SU-DHL-6 (cell line): ENCODE measurements around the gene CCDC88A.

Experiments
- H2AFZ ChIP-seq: fragments of 200-600 bp; sonication (generic); 2 replicates; pipeline ENCODE4 v1.6.1; 2014; ENCODE audit warnings: low read depth, mild to moderate bottlenecking, moderate library complexity, mixed read lengths, antibody characterized with exemption, low read length; ENCODE audit not compliant: severe bottlenecking
- H3F3A ChIP-seq: fragments of 200-600 bp; shearing (Covaris generic); 2 replicates; pipeline ENCODE4 v1.6.0; 2016; ENCODE audit warnings: antibody characterized with exemption, mild to moderate bottlenecking; ENCODE audit not compliant: insufficient read depth
- H3K27ac ChIP-seq: fragments of 200-600 bp; sonication (generic); 2 replicates; pipeline ENCODE4 v1.5.1; 2016; ENCODE audit warnings: low read depth, mild to moderate bottlenecking, low read length, moderate library complexity, mixed read lengths
- H3K27me3 ChIP-seq: fragments of 200-600 bp; sonication (generic), shearing (Covaris generic); 2 replicates; pipeline ENCODE4 v1.6.0; 2014; ENCODE audit warnings: mild to moderate bottlenecking, low read length
- H3K36me3 ChIP-seq: fragments of 200-600 bp; sonication (generic); 2 replicates; pipeline ENCODE4 v1.6.1; 2014; ENCODE audit warnings: mild to moderate bottlenecking, low read length, mixed read lengths
- H3K4me2 ChIP-seq: fragments of 300-600, 200-600 bp; shearing (Covaris generic), sonication (generic); 2 replicates; pipeline ENCODE4 v1.6.0; 2014; ENCODE audit warnings: low read length, low read depth, mild to moderate bottlenecking; ENCODE audit not compliant: poor library complexity, severe bottlenecking
- H3K4me3 ChIP-seq: fragments of 200-600 bp; sonication (generic); 2 replicates; pipeline ENCODE4 v1.5.1; 2014; ENCODE audit warnings: antibody characterized with exemption, low read length, mild to moderate bottlenecking, mixed read lengths; ENCODE audit not compliant: insufficient read depth, poor library complexity, severe bottlenecking
- H3K79me2 ChIP-seq: fragments of 200-600 bp; sonication (generic); 2 replicates; pipeline ENCODE4 v1.6.1; 2014; ENCODE audit warnings: mild to moderate bottlenecking, low read length, moderate library complexity; ENCODE audit not compliant: insufficient read depth
- H3K9ac ChIP-seq: fragments of 200-600 bp; sonication (generic); 2 replicates; pipeline ENCODE4 v1.7.0; 2014; ENCODE audit warnings: mild to moderate bottlenecking, low read length
- H3K9me2 ChIP-seq: fragments of 200-600 bp; sonication (generic); replicated peaks from 2 replicates; pipeline ENCODE4 v1.6.1; 2014; ENCODE audit warnings: low read length; ENCODE audit not compliant: insufficient read depth
- H3K9me3 ChIP-seq: fragments of 200-600 bp; sonication (generic); 2 replicates; pipeline ENCODE4 v1.6.1; 2014; ENCODE audit warnings: low read length, mixed read lengths; ENCODE audit not compliant: insufficient read depth
- H4K20me1 ChIP-seq: fragments of 200-600 bp; sonication (generic); 2 replicates; pipeline ENCODE4 v1.6.1; 2014; ENCODE audit warnings: low read depth, mild to moderate bottlenecking, antibody characterized with exemption, low read length, moderate library complexity, mixed read lengths
- EZH2phosphoT487 ChIP-seq: fragments of 200-600 bp; sonication (generic), shearing (Covaris generic); conservative IDR thresholded peaks from 2 replicates; pipeline ENCODE4 v1.6.1; 2018; ENCODE audit warnings: mild to moderate bottlenecking, antibody characterized with exemption, low read length, moderate library complexity, mixed read lengths
- TF ChIP-seq, protein P1 (sequence below): fragments of 200-600 bp; sonication (generic); IDR thresholded peaks from one replicate; pipeline ENCODE4 v1.5.1; 2017; ENCODE audit warnings: antibody characterized with exemption, mild to moderate bottlenecking, low read length, moderate library complexity; ENCODE audit not compliant: insufficient read depth, poor library complexity, severe bottlenecking

CCDC88A gene

DNA sequence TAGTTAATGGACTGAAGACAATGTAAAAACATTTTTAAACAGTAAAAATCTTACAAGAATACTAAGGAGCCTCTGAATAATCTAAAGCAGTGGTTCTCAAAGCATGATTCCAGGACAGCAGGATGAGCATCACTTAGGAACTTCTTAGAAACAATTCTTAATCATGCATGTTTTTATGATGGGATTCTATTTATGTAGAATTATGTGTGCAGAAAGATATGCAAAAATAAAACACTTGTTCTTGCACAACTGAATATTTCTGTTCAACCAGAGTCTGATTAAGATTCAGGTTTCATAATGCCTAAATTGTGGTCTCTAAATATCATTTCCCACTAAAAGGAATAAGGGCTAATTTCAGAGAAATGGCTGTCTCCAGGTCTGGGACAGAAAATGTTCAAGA lies 81.4 kb downstream of the CCDC88A start:
- Histone ChIP-seq H3K79me2 (no peaks in the 10 kb centered on the region), H3K4me3 (no peak overlapping the region), H3K9me3 (no peaks in the 10 kb centered on the region), H3K9me2 (no peaks in the 10 kb centered on the region), H3K27ac (no peak overlapping the region), H3K36me3 (peaks cover 59% of the 10 kb centered on the region), H3K9ac (no peak overlapping the region), H3K4me2 (no peak overlapping the region), H4K20me1 (no peaks in the 10 kb centered on the region; the same call in 1 of the 2 replicates), H2AFZ (no peak overlapping the region), H3F3A (peaks cover 10% of the 10 kb centered on the region; the same call in 1 of the 2 replicates), H3K27me3 (no peaks in the 10 kb centered on the region)
- TF ChIP-seq, protein P1, sequence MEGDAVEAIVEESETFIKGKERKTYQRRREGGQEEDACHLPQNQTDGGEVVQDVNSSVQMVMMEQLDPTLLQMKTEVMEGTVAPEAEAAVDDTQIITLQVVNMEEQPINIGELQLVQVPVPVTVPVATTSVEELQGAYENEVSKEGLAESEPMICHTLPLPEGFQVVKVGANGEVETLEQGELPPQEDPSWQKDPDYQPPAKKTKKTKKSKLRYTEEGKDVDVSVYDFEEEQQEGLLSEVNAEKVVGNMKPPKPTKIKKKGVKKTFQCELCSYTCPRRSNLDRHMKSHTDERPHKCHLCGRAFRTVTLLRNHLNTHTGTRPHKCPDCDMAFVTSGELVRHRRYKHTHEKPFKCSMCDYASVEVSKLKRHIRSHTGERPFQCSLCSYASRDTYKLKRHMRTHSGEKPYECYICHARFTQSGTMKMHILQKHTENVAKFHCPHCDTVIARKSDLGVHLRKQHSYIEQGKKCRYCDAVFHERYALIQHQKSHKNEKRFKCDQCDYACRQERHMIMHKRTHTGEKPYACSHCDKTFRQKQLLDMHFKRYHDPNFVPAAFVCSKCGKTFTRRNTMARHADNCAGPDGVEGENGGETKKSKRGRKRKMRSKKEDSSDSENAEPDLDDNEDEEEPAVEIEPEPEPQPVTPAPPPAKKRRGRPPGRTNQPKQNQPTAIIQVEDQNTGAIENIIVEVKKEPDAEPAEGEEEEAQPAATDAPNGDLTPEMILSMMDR = no peak
- no peak for TF ChIP-seq EZH2phosphoT487

- H3K9me3 ChIP-seq = no peaks in the 10 kb centered on the region
- TF ChIP-seq, protein P1 = no peak
- TF ChIP-seq EZH2phosphoT487 = no peak
- H3K36me3 ChIP-seq = peaks cover 64% of the 10 kb centered on the region
- no peaks in the 10 kb centered on the region for H3K79me2 ChIP-seq
- H3K4me2 ChIP-seq = no peak overlapping the region
- no peak overlapping the region for H3K4me3 ChIP-seq
- H3K9me2 ChIP-seq = no peaks in the 10 kb centered on the region
- no peak overlapping the region for H2AFZ ChIP-seq
- no peak overlapping the region for H3K27ac ChIP-seq
- no peaks in the 10 kb centered on the region; the same call in 1 of the 2 replicates for H4K20me1 ChIP-seq
- H3K27me3 ChIP-seq = no peaks in the 10 kb centered on the region
- no peak overlapping the region for H3K9ac ChIP-seq
- peaks cover 13% of the 10 kb centered on the region; the same call in 1 of the 2 replicates for H3F3A ChIP-seq
Observed at GRCh38 chr2:55334728-55335127, 84.9 kb downstream of the CCDC88A start.

DNA sequence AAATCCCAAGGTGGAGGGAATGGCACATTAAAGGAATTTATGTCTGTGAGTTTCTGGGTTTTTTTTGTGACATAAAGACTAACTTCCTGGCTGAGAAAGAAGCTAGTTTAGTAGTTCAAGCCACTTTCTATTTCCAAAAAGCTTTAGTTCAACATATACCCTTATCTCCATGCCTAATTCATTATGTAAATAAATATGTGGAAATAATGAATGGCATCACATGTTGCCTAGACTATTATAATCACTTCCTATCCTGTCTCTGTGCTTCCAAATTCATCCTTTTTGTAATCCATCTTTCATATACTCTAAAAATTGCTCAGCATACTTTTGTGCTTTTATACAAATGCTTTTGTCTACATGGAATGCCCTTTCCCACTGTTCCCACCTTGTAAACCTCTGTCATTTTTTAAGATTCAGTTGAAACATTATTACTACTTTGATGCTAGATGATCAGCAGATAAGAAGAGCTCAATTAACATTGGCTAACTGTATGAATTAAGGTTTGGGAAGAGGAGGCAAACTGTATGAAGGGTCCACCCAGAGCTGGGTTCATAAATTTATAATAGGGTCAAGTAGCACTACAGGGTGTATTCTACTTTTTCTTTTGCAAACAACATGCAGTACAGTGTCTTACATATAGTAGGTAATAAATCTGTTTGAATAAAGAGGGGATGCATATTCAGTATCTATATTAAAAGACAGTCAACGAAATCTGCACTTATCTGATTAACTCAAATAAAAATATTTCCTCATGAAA lies 88.9 kb downstream of the CCDC88A start:
- H3K9me3 ChIP-seq = no peaks in the 10 kb centered on the region
- no peak overlapping the region for H2AFZ ChIP-seq
- H3K9ac ChIP-seq = no peak overlapping the region
- TF ChIP-seq, protein P1 = no peak
- no peak for TF ChIP-seq EZH2phosphoT487
- H4K20me1 ChIP-seq = no peaks in the 10 kb centered on the region
- H3K27me3 ChIP-seq = no peaks in the 10 kb centered on the region
- H3K4me2 ChIP-seq = no peak overlapping the region
- no peaks in the 10 kb centered on the region for H3K79me2 ChIP-seq
- H3K9me2 ChIP-seq = no peaks in the 10 kb centered on the region
- no peak overlapping the region for H3K4me3 ChIP-seq
- peaks cover 13% of the 10 kb centered on the region; the same call in 1 of the 2 replicates for H3F3A ChIP-seq
- peaks cover 68% of the 10 kb centered on the region for H3K36me3 ChIP-seq
- H3K27ac ChIP-seq = no peak overlapping the region
